SK-N-MC (cell line): Measurements from ENCODE around the gene ADAMTS9.

Experiments used
- EZH2 ChIP-seq: fragments of 200-600 bp; sonication (generic); IDR thresholded peaks from one replicate; pipeline ENCODE4 v1.6.1; 2017; ENCODE audit warnings: antibody characterized with exemption
- FOXP2 ChIP-seq: optimal IDR thresholded peaks from 2 replicates; pipeline ENCODE3; 2011; ENCODE audit warnings: mild to moderate bottlenecking, moderate library complexity; ENCODE audit not compliant: insufficient read depth; ENCODE audit errors: extremely low read length, control extremely low read depth
- POLR2AphosphoS5 ChIP-seq: IDR thresholded peaks from 2 replicates; pipeline ENCODE4 v1.6.1; 2012; ENCODE audit warnings: mild to moderate bottlenecking, low read depth, low read length, borderline replicate concordance

DNA sequence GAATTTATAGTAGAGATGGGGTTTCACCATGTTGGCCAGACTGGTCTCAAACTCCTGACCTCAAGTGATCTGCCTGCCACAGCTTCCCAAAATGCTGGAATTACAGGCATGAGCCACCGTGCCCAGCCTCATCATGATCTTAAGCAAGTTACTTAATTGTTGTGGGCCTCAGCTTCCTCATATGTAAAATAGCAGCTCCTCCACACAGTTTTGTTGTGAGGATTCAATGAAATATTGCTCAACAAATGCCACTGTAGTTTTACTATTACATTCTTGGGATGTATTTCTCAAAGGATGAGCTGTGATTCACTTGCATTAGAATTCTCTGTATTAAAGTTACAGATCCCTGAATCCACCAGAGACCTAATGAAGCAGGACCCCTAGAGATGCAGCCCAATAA is 168.8 kb downstream of the ADAMTS9 start:
- TF ChIP-seq EZH2 (no peak), POLR2AphosphoS5 (no peak), FOXP2 (no peak)
